ENCODE results near the gene TMEM214.

TMEM214 gene

GRCh38 chr2:27001950-27002349 lies 30.8 kb upstream of the TMEM214 start:
- no peak overlapping the region for H3K4me3 ChIP-seq (replicated peaks; ENCODE audit: low read depth, low read length)
- no peak for DNase-seq (ENCODE audit: extremely low read depth, low read depth)
- no peak for TF ChIP-seq CTCF (IDR thresholded peaks at IDR 0.05; ENCODE audit: low read depth, low read length, missing control alignments)

- DNase-seq (ENCODE audit: extremely low read depth, low read depth), result no peak
- no peak for TF ChIP-seq CTCF (IDR thresholded peaks at IDR 0.05; ENCODE audit: low read depth, low read length, missing control alignments)
- H3K4me3 ChIP-seq (replicated peaks; ENCODE audit: low read depth, low read length), result no peak overlapping the region
Observed at GRCh38 chr2:27003007-27003406, 29.8 kb upstream of the TMEM214 start.

- TF ChIP-seq CTCF (IDR thresholded peaks at IDR 0.05; ENCODE audit: low read depth, low read length, missing control alignments), result no peak
- H3K4me3 ChIP-seq (replicated peaks; ENCODE audit: low read depth, low read length), result no peak overlapping the region
- DNase-seq (ENCODE audit: extremely low read depth, low read depth), result no peak
Observed at GRCh38 chr2:27003857-27004256, 28.9 kb upstream of the TMEM214 start.

GRCh38 chr2:27006602-27007415 lies 26.0 kb upstream of the TMEM214 start:
- no peak for TF ChIP-seq CTCF (IDR thresholded peaks at IDR 0.05; ENCODE audit: low read depth, low read length, missing control alignments)

GRCh38 chr2:27007416-27008374 lies 25.1 kb upstream of the TMEM214 start:
- no peak for DNase-seq (ENCODE audit: extremely low read depth, low read depth)
- no peak for TF ChIP-seq CTCF (IDR thresholded peaks at IDR 0.05; ENCODE audit: low read depth, low read length, missing control alignments)
- no peak overlapping the region for H3K4me3 ChIP-seq (replicated peaks; ENCODE audit: low read depth, low read length)

More at GRCh38 chr2:27006602-27007415, 26.0 kb upstream of the TMEM214 start:
- DNase-seq (ENCODE audit: extremely low read depth, low read depth), result no peak
- no peak overlapping the region for H3K4me3 ChIP-seq (replicated peaks; ENCODE audit: low read depth, low read length)

GRCh38 chr2:27008678-27009077 lies 24.1 kb upstream of the TMEM214 start:
- TF ChIP-seq CTCF (IDR thresholded peaks at IDR 0.05; ENCODE audit: low read depth, low read length, missing control alignments), result no peak
- no peak overlapping the region for H3K4me3 ChIP-seq (replicated peaks; ENCODE audit: low read depth, low read length)
- DNase-seq (ENCODE audit: extremely low read depth, low read depth), result no peak

Measured in HFF-Myc (cell line).